K562 (cell line): Measurements from ENCODE around the gene SETD1B. TPM values are rescaled to one million over a fixed set of nuclear protein-coding genes. Genes with fewer than 3 reads are reported as not detected.

Source experiments
- ATAC-seq: fragments of 200-7000 bp; cut with Tn5 transposase; 3 replicates; pipeline ENCODE4 v1.9.1; 2020; ENCODE audit warnings: moderate library complexity
- BruUV-seq: library from RNA; stranded (reverse); fragments of 400-500 nt; replicated peaks from 2 replicates; lab custom pipeline; 2021; lab: Mats Ljungman, UMichigan
- CTCF ChIA-PET: fragments of 300-600 bp; formaldehyde crosslinking; extraction: SDS; loops from one replicate; lab custom pipeline; 2021; ENCODE audit warnings: low intra/inter-chr PET ratio; lab: Yijun Ruan, JAX
- POLR2A ChIA-PET: fragments of 300-600, 350-650 bp; sonication (Branson Sonifier 250); formaldehyde crosslinking; extraction: SDS; loops from one replicate; lab custom pipeline; 2021; ENCODE audit warnings: antibody characterized with exemption, inconsistent platforms; lab: Yijun Ruan, JAX
- DNase-seq, 4 experiments: peaks; one replicate each; pipeline versions ENCODE4 v3.0.0 to v3.0.0-alpha.2; 2011 to 2018; ENCODE audit warnings: low spot score in 3 of 4, mixed read lengths in 3 of 4; ENCODE audit errors: extremely low read depth in 1 of 4
- FAIRE-seq: peaks from 2 replicates; lab custom pipeline; 2011; peaks lifted over from hg19 to GRCh38; lab: Jason Lieb, UNC
- H2AFZ ChIP-seq: 2 replicates; pipeline ENCODE4 v1.6.0; 2011; ENCODE audit warnings: low read depth, low read length, control low read depth, inconsistent platforms
- H3K27ac ChIP-seq: fragments of 200-600 bp; 3 replicates; pipeline ENCODE4 v1.8.0; 2011; ENCODE audit warnings: low read depth, mild to moderate bottlenecking, control low read depth, inconsistent platforms, low read length, moderate library complexity, mixed read lengths; ENCODE audit errors: extremely low read depth
- H3K27me3 ChIP-seq, 2 experiments: fragments of 300-600 bp in 1 of 2; 2 replicates in 1 of 2; 3 replicates in 1 of 2; pipeline versions ENCODE4 v1.6.0 to v1.8.0; 2011; ENCODE audit warnings: inconsistent platforms in 2 of 2, low read length in 2 of 2, mild to moderate bottlenecking in 1 of 2, mixed read lengths in 1 of 2, moderate library complexity in 1 of 2; ENCODE audit not compliant: control insufficient read depth in 2 of 2, insufficient read depth in 2 of 2
- H3K36me3 ChIP-seq: fragments of 300-600 bp; 3 replicates; pipeline ENCODE4 v1.8.0; 2011; ENCODE audit warnings: mild to moderate bottlenecking, low read length, inconsistent platforms; ENCODE audit not compliant: control insufficient read depth, insufficient read depth
- H3K4me1 ChIP-seq, 2 experiments: fragments of 200-600 bp in 1 of 2; replicated peaks in 1 of 2; 2 replicates in 1 of 2; 3 replicates in 1 of 2; pipeline versions ENCODE4 v1.5.1 to v1.8.0; 2011; ENCODE audit warnings: inconsistent platforms in 2 of 2, low read length in 2 of 2, mild to moderate bottlenecking in 1 of 2, mixed read lengths in 1 of 2, moderate library complexity in 1 of 2; ENCODE audit not compliant: control insufficient read depth in 2 of 2, insufficient read depth in 2 of 2
- H3K4me2 ChIP-seq: 2 replicates; pipeline ENCODE4 v1.6.1; 2011; ENCODE audit warnings: low read length, control low read depth, inconsistent platforms, mixed read lengths; ENCODE audit not compliant: insufficient read depth
- H3K4me3 ChIP-seq: fragments of 200-600 bp; sonication (generic), shearing (Covaris generic); 2 replicates; pipeline ENCODE4 v1.5.1; 2016; ENCODE audit warnings: control low read depth, inconsistent platforms
- H3K79me2 ChIP-seq: fragments of 200-600 bp; 3 replicates; pipeline ENCODE4 v1.8.0; 2011; ENCODE audit warnings: low read length, inconsistent platforms; ENCODE audit not compliant: control insufficient read depth, insufficient read depth
- H3K9ac ChIP-seq, 2 experiments: 2 replicates each; pipeline versions ENCODE4 v1.6.0 to v1.6.1; 2011; ENCODE audit warnings: low read depth in 2 of 2, low read length in 2 of 2, control low read depth in 1 of 2, inconsistent platforms in 1 of 2, mild to moderate bottlenecking in 1 of 2, mixed read lengths in 1 of 2; ENCODE audit not compliant: insufficient read depth in 1 of 2
- H3K9me1 ChIP-seq: one replicate; pipeline ENCODE4 v1.6.0; 2011; ENCODE audit warnings: inconsistent platforms, mild to moderate bottlenecking, low read length, moderate library complexity; ENCODE audit not compliant: control insufficient read depth, insufficient read depth
- H3K9me3 ChIP-seq: replicated peaks from 2 replicates; pipeline ENCODE4 v1.5.1; 2011; ENCODE audit warnings: low read depth, low read length, inconsistent platforms; ENCODE audit not compliant: control insufficient read depth, insufficient read depth
- H4K20me1 ChIP-seq: replicated peaks from 2 replicates; pipeline ENCODE4 v1.6.1; 2011; ENCODE audit warnings: low read length, inconsistent platforms, mixed read lengths; ENCODE audit not compliant: control insufficient read depth, insufficient read depth
- ARHGAP35 ChIP-seq: fragments of 450-650 bp; IDR thresholded peaks from 2 replicates; pipeline ENCODE4 v1.6.1; 2018; ENCODE audit not compliant: partially characterized antibody
- CHD1 ChIP-seq: fragments of 200-600 bp; sonication (generic); IDR thresholded peaks from one replicate; pipeline ENCODE4 v1.6.1; 2012; ENCODE audit warnings: mild to moderate bottlenecking, moderate library complexity, low read length, inconsistent platforms
- CHD2 ChIP-seq: IDR thresholded peaks from 2 replicates; pipeline ENCODE4 v1.6.1; 2011; ENCODE audit warnings: low read depth, low read length
- HOXB6 ChIP-seq: fragments of 250-450 bp; sonication (Bioruptor Pico); IDR thresholded peaks from 2 replicates; pipeline ENCODE4 v1.5.1; 2022; ENCODE audit warnings: mild to moderate bottlenecking, borderline replicate concordance
- KLF16 ChIP-seq: IDR thresholded peaks from 2 replicates; pipeline ENCODE4 v1.6.1; 2016; ENCODE audit warnings: antibody characterized with exemption
- NFRKB ChIP-seq: fragments of 450-650 bp; IDR thresholded peaks from 2 replicates; pipeline ENCODE4 v1.6.1; 2016; ENCODE audit warnings: low read depth
- REST ChIP-seq, 2 experiments: fragments of 450-650 bp; formaldehyde crosslinking in 1 of 2; IDR thresholded peaks; 2 replicates each; pipeline versions ENCODE4 v1.4.0 to v1.6.1; 2014 to 2020; ENCODE audit warnings: mild to moderate bottlenecking in 2 of 2, borderline replicate concordance in 1 of 2, low read depth in 1 of 2
- RUNX1 ChIP-seq: sonication (generic); IDR thresholded peaks from 2 replicates; pipeline ENCODE4 v1.6.1; 2016; ENCODE audit warnings: antibody characterized with exemption, low read depth
- SMARCA4 ChIP-seq: fragments of 450-650 bp; IDR thresholded peaks from 2 replicates; pipeline ENCODE4 v1.6.1; 2016
- TEAD1 ChIP-seq, 2 experiments: fragments of 450-650 bp in 1 of 2; sonication (generic) in 1 of 2; formaldehyde crosslinking; IDR thresholded peaks; 2 replicates each; pipeline versions ENCODE4 v1.4.0 to v1.8.0; 2020 to 2022; ENCODE audit warnings: mild to moderate bottlenecking in 2 of 2, missing genetic modification reagents in 1 of 2
- ZNF232 ChIP-seq: sonication (generic); formaldehyde crosslinking; IDR thresholded peaks from 2 replicates; pipeline ENCODE4 v1.8.0; 2022; ENCODE audit warnings: mild to moderate bottlenecking, missing genetic modification reagents
- ZNF431 ChIP-seq: sonication (generic); formaldehyde crosslinking; IDR thresholded peaks from 2 replicates; pipeline ENCODE4 v1.8.0; 2022; ENCODE audit warnings: mild to moderate bottlenecking, missing genetic modification reagents
- ZNF740 ChIP-seq, 3 experiments: fragments of 200-800 bp in 1 of 3; sonication (Bioruptor generic) in 1 of 3; sonication (generic) in 1 of 3; formaldehyde crosslinking in 1 of 3; IDR thresholded peaks; 2 replicates each; pipeline versions ENCODE4 v1.6.1 to v1.8.0; 2016 to 2022; ENCODE audit warnings: mild to moderate bottlenecking in 2 of 3, missing compliant biosample characterization in 2 of 3, missing genetic modification characterization in 2 of 3, missing genetic modification reagents in 1 of 3
- WGBS: fragments of 100-300 bp; shearing (Covaris generic); methylation state at CpG from one replicate; pipeline ENCODE4 v1.1.6; 2016; ENCODE audit warnings: low coverage, mixed read lengths; ENCODE audit not compliant: insufficient coverage; ENCODE audit errors: missing lambda C conversion rate; 5-methylcytosine and 5-hydroxymethylcytosine counted together
- in situ Hi-C: fragments of 300-500 bp; cut with MboI; formaldehyde crosslinking; loops from 4 replicates; pipeline ENCODE4 v1.15.0; 2018; ENCODE audit warnings: inconsistent platforms, mixed read lengths
- intact Hi-C: fragments of 100-400 bp; cut with micrococcal nuclease; formaldehyde crosslinking; loops from 2 replicates; pipeline ENCODE4 v1.14.2; 2022
- polyA plus RNA-seq, 8 experiments: library from polyadenylated mRNA; depleted of rRNA in 4 of 8; stranded (reverse) in 5 of 8; unstranded in 3 of 8; fragments of >200 nt; fragmentation: Nextera tagmentation in 2 of 8; fragmentation: Illumina TruSeq in 1 of 8; extraction: Ambion mirVana in 2 of 8; extraction: Trizol in 1 of 8; gene quantifications; 2 replicates each; pipeline versions ENCODE4 v1.2.1 to v1.2.3, GENCODE V29; 2011 to 2014; ENCODE audit warnings: inconsistent platforms in 1 of 8, missing spikeins in 1 of 8
- total RNA-seq, 7 experiments: library from RNA; depleted of rRNA in 6 of 7; stranded (reverse); fragments of >200 nt in 6 of 7; fragmentation: Illumina TruSeq in 2 of 7; extraction: Trizol in 2 of 7; gene quantifications; 2 replicates each; pipeline versions ENCODE4 v1.2.1 to v1.2.3, GENCODE V29; 2011 to 2021; ENCODE audit warnings: low replicate concordance in 1 of 7

The SETD1B gene
- total and polyA plus RNA-seq, 9 of the 15 experiments (the other 6 are each of a cell fraction or from before 2014, with no cell fraction given), result 0.48 to 26.6 (median 2.3) TPM

GRCh38 chr12:121798787-121799155 is 5.0 kb upstream of the SETD1B start:
- TF ChIP-seq ARHGAP35, result peak; percentile 16
- 0 out of 2 replicates have a peak, but pooled peaks have one; percentile 21 for TF ChIP-seq RUNX1
- no peak for TF ChIP-seq HOXB6 (CRISPR knock-in tag)
- 0 out of 4 replicates have a peak, but pooled peaks of 1 of the 2 experiments have one; percentile 10 for TF ChIP-seq TEAD1 (CRISPR knock-in tag; IDR thresholded peaks at IDR 0.05)
- TF ChIP-seq SMARCA4, result no peak
- 0 out of 2 replicates have a peak, but pooled peaks have one; percentile 21 for TF ChIP-seq ZNF740 (CRISPR knock-in tag; IDR thresholded peaks at IDR 0.05)
- no peak for TF ChIP-seq ZNF740 (tag; IDR thresholded peaks at IDR 0.05)
- peak; percentile 59 for TF ChIP-seq CHD1
- 0 out of 2 replicates have a peak, but pooled peaks have one; percentile 36 for TF ChIP-seq NFRKB
- no peak for TF ChIP-seq KLF16
- no peak for TF ChIP-seq REST (IDR thresholded peaks at IDR 0.05; ENCODE audit: borderline replicate concordance)
- no peak for TF ChIP-seq REST (CRISPR knock-in tag; IDR thresholded peaks at IDR 0.05; ENCODE audit: low read depth)
- 0 out of 2 replicates have a peak, but pooled peaks have one; percentile 3 for TF ChIP-seq CHD2
- no peak for TF ChIP-seq ZNF232 (CRISPR knock-in tag)
- TF ChIP-seq ZNF431 (CRISPR knock-in tag), result no peak
- peak overlapping the region; percentile 89 for H3K27ac ChIP-seq
- H3K4me3 ChIP-seq, result peak overlapping the region; percentile 32
- no peaks in the 10 kb centered on the region for H4K20me1 ChIP-seq
- no peaks in the 10 kb centered on the region for H3K27me3 ChIP-seq
- FAIRE-seq, result no peak
- intact Hi-C loops, result no loop called here
- no peak overlapping the region for H2AFZ ChIP-seq
- no TSS peak for BruUV-seq
- ChIA-PET POLR2A (interaction anchor here (0.5 to 9.4 kb wide), 11 partner anchors 9 to 349 kb away, joined by 3 to 194 read pairs (median 4); partner anchors contain the start of gene SETD1B), CTCF (no interaction called here)
- H3K9ac ChIP-seq, result peak overlapping the region; percentile 77 to 92
- no peak for DNase-seq
- peaks cover 40 to 80% of the 10 kb centered on the region in 2 experiments for H3K4me1 ChIP-seq
- peak overlapping the region; percentile 91 for H3K4me2 ChIP-seq
- 6% methylated on average over 10 of the region's 10 CpGs for WGBS
- in situ Hi-C loops, result loop anchor here (5.0 kb wide), 1 partner anchor 89 kb away; the partner anchor contains the start of gene PSMD9
- H3K36me3 ChIP-seq, result peaks cover 33% of the 10 kb centered on the region
- H3K79me2 ChIP-seq, result peaks cover 82% of the 10 kb centered on the region
- ATAC-seq, result no peak
- no peaks in the 10 kb centered on the region for H3K9me3 ChIP-seq
- H3K9me1 ChIP-seq, result no peaks in the 10 kb centered on the region
